GM12878 (cell line): ENCODE data around the gene SLX4IP. TPM values are rescaled to one million over a fixed set of nuclear protein-coding genes. Genes with fewer than 3 reads are reported as not detected.

ENCODE experiments used
- ATAC-seq: fragments of 200-7000 bp; cut with Tn5 transposase; 3 replicates; pipeline ENCODE4 v1.9.1; 2020; ENCODE audit warnings: mild to moderate bottlenecking, moderate library complexity
- BruUV-seq: library from RNA; stranded (reverse); fragments of 400-500 nt; replicated peaks from 2 replicates; lab custom pipeline; 2021; lab: Mats Ljungman, UMichigan
- CTCF ChIA-PET: fragments of 300-600 bp; sonication (Branson Sonifier 250); formaldehyde crosslinking; extraction: SDS; loops from one replicate; lab custom pipeline; 2021; ENCODE audit warnings: inconsistent platforms; lab: Yijun Ruan, JAX
- POLR2A ChIA-PET: fragments of 350-600 bp; formaldehyde crosslinking; extraction: SDS; loops from one replicate; lab custom pipeline; 2021; ENCODE audit warnings: inconsistent platforms; lab: Charles Lee
- RAD21 ChIA-PET: fragments of 300-600 bp; sonication (Branson Sonifier 250); formaldehyde crosslinking; loops from one replicate; lab custom pipeline; 2023; ENCODE audit warnings: antibody characterized with exemption; ENCODE audit not compliant: unreplicated experiment; lab: Charles Lee
- SMC1A ChIA-PET: fragments of 300-600 bp; sonication (Branson Sonifier 250); formaldehyde crosslinking; loops from one replicate; lab custom pipeline; 2023; ENCODE audit not compliant: unreplicated experiment, uncharacterized antibody; lab: Charles Lee
- DNase-seq: peaks from one replicate; pipeline ENCODE4 v3.0.0-alpha.2; 2011; ENCODE audit warnings: low read depth, low spot score
- FAIRE-seq: peaks from 3 replicates; lab custom pipeline; 2011; peaks lifted over from hg19 to GRCh38; lab: Jason Lieb, UNC
- H2AFZ ChIP-seq: 2 replicates; pipeline ENCODE4 v1.6.0; 2011; ENCODE audit warnings: low read depth, low read length, control low read depth; ENCODE audit not compliant: control insufficient read depth
- H3K27ac ChIP-seq: 2 replicates; pipeline ENCODE4 v1.5.1; 2011; ENCODE audit warnings: control low read depth; ENCODE audit not compliant: control insufficient read depth, insufficient read depth
- H3K27me3 ChIP-seq, 2 experiments: replicated peaks in 1 of 2; 2 replicates each; pipeline versions ENCODE4 v1.6.0 to v1.6.1; 2011; ENCODE audit warnings: low read length in 1 of 2; ENCODE audit not compliant: control insufficient read depth in 2 of 2, insufficient read depth in 2 of 2
- H3K36me3 ChIP-seq, 2 experiments: 2 replicates each; pipeline ENCODE4 v1.5.1; 2011; ENCODE audit warnings: low read length in 1 of 2; ENCODE audit not compliant: control insufficient read depth in 2 of 2, insufficient read depth in 2 of 2
- H3K4me1 ChIP-seq: 2 replicates; pipeline ENCODE4 v1.6.1; 2011; ENCODE audit warnings: mild to moderate bottlenecking, low read length, moderate library complexity, mixed read lengths; ENCODE audit not compliant: control insufficient read depth, insufficient read depth
- H3K4me2 ChIP-seq: 2 replicates; pipeline ENCODE4 v1.6.0; 2011; ENCODE audit warnings: control low read depth; ENCODE audit not compliant: control insufficient read depth, insufficient read depth
- H3K4me3 ChIP-seq: fragments of 200-600 bp; sonication (generic); 2 replicates; pipeline ENCODE4 v1.5.1; 2016
- H3K79me2 ChIP-seq: 2 replicates; pipeline ENCODE4 v1.6.0; 2011; ENCODE audit warnings: low read length; ENCODE audit not compliant: control insufficient read depth, insufficient read depth
- H3K9ac ChIP-seq: 2 replicates; pipeline ENCODE4 v1.8.0; 2011; ENCODE audit warnings: low read length, control low read depth, mixed read lengths; ENCODE audit not compliant: control insufficient read depth, insufficient read depth
- H3K9me3 ChIP-seq: replicated peaks from 3 replicates; pipeline ENCODE4 v1.5.1; 2011; ENCODE audit warnings: mild to moderate bottlenecking, low read length; ENCODE audit not compliant: control insufficient read depth, insufficient read depth
- H4K20me1 ChIP-seq: 2 replicates; pipeline ENCODE4 v1.6.0; 2011; ENCODE audit not compliant: control insufficient read depth, insufficient read depth
- CEBPB ChIP-seq, 2 experiments: fragments of 150-350 bp in 1 of 2; IDR thresholded peaks; 2 replicates each; pipeline ENCODE4 v1.6.1; 2012 to 2014; ENCODE audit warnings: low read depth in 2 of 2, low read length in 2 of 2, borderline replicate concordance in 1 of 2, inconsistent platforms in 1 of 2
- CHD2 ChIP-seq: IDR thresholded peaks from 2 replicates; pipeline ENCODE4 v1.6.1; 2011; ENCODE audit warnings: low read depth, low read length, improper control_type of control experiment, borderline replicate concordance
- ETV6 ChIP-seq, 2 experiments: fragments of 450-650 bp in 1 of 2; IDR thresholded peaks in 1 of 2; conservative IDR thresholded peaks in 1 of 2; 2 replicates each; pipeline ENCODE4 v1.6.1; 2014; ENCODE audit warnings: antibody characterized with exemption in 1 of 2, borderline replicate concordance in 1 of 2, low read depth in 1 of 2, mild to moderate bottlenecking in 1 of 2, moderate library complexity in 1 of 2
- JUND ChIP-seq: IDR thresholded peaks from 2 replicates; pipeline ENCODE4 v1.6.1; 2012; ENCODE audit warnings: low read depth, mild to moderate bottlenecking, low read length, improper control_type of control experiment, moderate library complexity
- NR2F1 ChIP-seq: fragments of 450-650 bp; conservative IDR thresholded peaks from 2 replicates; pipeline ENCODE4 v1.6.1; 2017; ENCODE audit warnings: mild to moderate bottlenecking
- PAX5 ChIP-seq: IDR thresholded peaks from 2 replicates; pipeline ENCODE4 v1.6.1; 2011; ENCODE audit warnings: low read depth, low read length, borderline replicate concordance
- PRDM15 ChIP-seq: fragments of 450-650 bp; formaldehyde crosslinking; IDR thresholded peaks from 2 replicates; pipeline ENCODE4 v1.4.0; 2020; ENCODE audit warnings: mild to moderate bottlenecking, moderate library complexity
- RAD21 ChIP-seq: IDR thresholded peaks from 2 replicates; pipeline ENCODE4 v1.6.1; 2011; ENCODE audit warnings: mild to moderate bottlenecking, low read depth, low read length, moderate library complexity; ENCODE audit not compliant: insufficient read depth
- RBBP5 ChIP-seq: fragments of 200-600 bp; sonication (generic); conservative IDR thresholded peaks from 2 replicates; pipeline ENCODE4 v1.6.1; 2016
- SPI1 ChIP-seq: IDR thresholded peaks from 2 replicates; pipeline ENCODE4 v1.6.1; 2011; ENCODE audit warnings: low read depth, mild to moderate bottlenecking, low read length, moderate library complexity, borderline replicate concordance; ENCODE audit not compliant: insufficient read depth
- TCF7 ChIP-seq: IDR thresholded peaks from 2 replicates; pipeline ENCODE4 v1.6.1; 2014; ENCODE audit warnings: antibody characterized with exemption, borderline replicate concordance
- WRNIP1 ChIP-seq: IDR thresholded peaks from 2 replicates; pipeline ENCODE4 v1.6.1; 2011; ENCODE audit warnings: low read depth, low read length, improper control_type of control experiment, borderline replicate concordance
- ZSCAN29 ChIP-seq: fragments of 450-650 bp; IDR thresholded peaks from 2 replicates; pipeline ENCODE4 v1.6.1; 2017; ENCODE audit warnings: mild to moderate bottlenecking, moderate library complexity
- WGBS: methylation state at CpG from one replicate; pipeline ENCODE4 v1.1.6; 2016; ENCODE audit warnings: low lambda C conversion rate; ENCODE audit not compliant: insufficient replicate concordance, insufficient coverage; ENCODE audit errors: missing lambda C conversion rate; 5-methylcytosine and 5-hydroxymethylcytosine counted together
- in situ Hi-C: fragments of 300-500 bp; cut with MboI; formaldehyde crosslinking; loops from 9 replicates; pipeline ENCODE4 v1.14.3; 2018; ENCODE audit warnings: mixed read lengths
- intact Hi-C: fragments of 100-400 bp; cut with micrococcal nuclease; formaldehyde crosslinking; loops from one replicate; pipeline ENCODE4 v1.14.2; 2022; ENCODE audit not compliant: unreplicated experiment
- polyA plus RNA-seq, 11 experiments: library from polyadenylated mRNA; depleted of rRNA in 4 of 11; unstranded in 6 of 11; stranded (reverse) in 5 of 11; fragments of >200 nt; fragmentation: Nextera tagmentation in 4 of 11; fragmentation: Illumina TruSeq in 1 of 11; extraction: Ambion mirVana in 4 of 11; extraction: Trizol in 1 of 11; gene quantifications; 1 replicate in 1 of 11; 2 replicates in 10 of 11; pipeline versions ENCODE4 v1.2.1 to v1.2.3, GENCODE V29; 2011 to 2016; ENCODE audit warnings: inconsistent platforms in 2 of 11, missing spikeins in 2 of 11, low read depth in 1 of 11
- total RNA-seq, 4 experiments: library from RNA; depleted of rRNA in 3 of 4; stranded (reverse); fragments of >200 nt in 3 of 4; fragmentation: Illumina TruSeq in 1 of 4; extraction: Trizol in 1 of 4; gene quantifications; 2 replicates each; pipeline versions ENCODE4 v1.2.1 to v1.2.3, GENCODE V29; 2013 to 2021

SLX4IP gene
- total and polyA plus RNA-seq, 10 of the 15 experiments (the other 5 are each of a cell fraction or from before 2014, with no cell fraction given): 2.2 to 11.0 (median 6.3) TPM

- CTCF ChIA-PET: no interaction called here
- H3K27ac ChIP-seq: no peak overlapping the region
- no peak overlapping the region for H3K4me2 ChIP-seq
- RAD21 ChIA-PET: no interaction called here
- no peak for TF ChIP-seq NR2F1
- no peak for TF ChIP-seq ETV6 (conservative IDR thresholded peaks at IDR 0.05 in 1 of 2, IDR thresholded peaks at IDR 0.05 in 1 of 2; ENCODE audit: borderline replicate concordance in 1 of 2, low read depth in 1 of 2)
- TF ChIP-seq ZSCAN29: no peak
- no peak for TF ChIP-seq WRNIP1
- no peak for TF ChIP-seq RAD21
- no peak for TF ChIP-seq RBBP5
- TF ChIP-seq PAX5: no peak
- TF ChIP-seq JUND: no peak
- TF ChIP-seq PRDM15 (CRISPR knock-in tag): no peak
- no peak for TF ChIP-seq CHD2
- TF ChIP-seq CEBPB (IDR thresholded peaks at IDR 0.05; ENCODE audit: borderline replicate concordance in 1 of 2, low read depth in 2 of 2, low read length in 2 of 2): no peak
- no peak for TF ChIP-seq SPI1
- TF ChIP-seq TCF7: no peak
- H3K9me3 ChIP-seq: no peaks in the 10 kb centered on the region
- H2AFZ ChIP-seq: no peak overlapping the region
- in situ Hi-C loops: no loop called here
- DNase-seq: no peak
- SMC1A ChIA-PET: no interaction called here
- H3K79me2 ChIP-seq: no peaks in the 10 kb centered on the region; the same call in 1 of the 2 replicates
- BruUV-seq: no TSS peak
- H3K4me3 ChIP-seq: no peak overlapping the region
- no peak overlapping the region for H3K9ac ChIP-seq
- H4K20me1 ChIP-seq: no peaks in the 10 kb centered on the region
- H3K27me3 ChIP-seq: no peaks in the 10 kb centered on the region
- POLR2A ChIA-PET: no interaction called here
- intact Hi-C loops: no loop called here
- H3K36me3 ChIP-seq: no peaks in the 10 kb centered on the region
- no peaks in the 10 kb centered on the region for H3K4me1 ChIP-seq
- ATAC-seq: no peak
- WGBS: 96% methylated on average over 2 of the region's 2 CpGs
- no peak for FAIRE-seq
Observed at GRCh38 chr20:10492844-10493243, 57.7 kb downstream of the SLX4IP start.
